MM.1S (cell line): ENCODE results near the gene BRME1.

Source experiments
- EZH2phosphoT487 ChIP-seq: fragments of 300-600 bp; sonication (generic); IDR thresholded peaks from 2 replicates; pipeline ENCODE4 v1.6.1; 2018; ENCODE audit warnings: antibody characterized with exemption, low read length
- TF ChIP-seq, protein P1 (sequence below): fragments of 300-600 bp; sonication (generic); IDR thresholded peaks from 2 replicates; pipeline ENCODE4 v1.5.1; 2016; ENCODE audit warnings: antibody characterized with exemption, low read length, mixed read lengths

DNA sequence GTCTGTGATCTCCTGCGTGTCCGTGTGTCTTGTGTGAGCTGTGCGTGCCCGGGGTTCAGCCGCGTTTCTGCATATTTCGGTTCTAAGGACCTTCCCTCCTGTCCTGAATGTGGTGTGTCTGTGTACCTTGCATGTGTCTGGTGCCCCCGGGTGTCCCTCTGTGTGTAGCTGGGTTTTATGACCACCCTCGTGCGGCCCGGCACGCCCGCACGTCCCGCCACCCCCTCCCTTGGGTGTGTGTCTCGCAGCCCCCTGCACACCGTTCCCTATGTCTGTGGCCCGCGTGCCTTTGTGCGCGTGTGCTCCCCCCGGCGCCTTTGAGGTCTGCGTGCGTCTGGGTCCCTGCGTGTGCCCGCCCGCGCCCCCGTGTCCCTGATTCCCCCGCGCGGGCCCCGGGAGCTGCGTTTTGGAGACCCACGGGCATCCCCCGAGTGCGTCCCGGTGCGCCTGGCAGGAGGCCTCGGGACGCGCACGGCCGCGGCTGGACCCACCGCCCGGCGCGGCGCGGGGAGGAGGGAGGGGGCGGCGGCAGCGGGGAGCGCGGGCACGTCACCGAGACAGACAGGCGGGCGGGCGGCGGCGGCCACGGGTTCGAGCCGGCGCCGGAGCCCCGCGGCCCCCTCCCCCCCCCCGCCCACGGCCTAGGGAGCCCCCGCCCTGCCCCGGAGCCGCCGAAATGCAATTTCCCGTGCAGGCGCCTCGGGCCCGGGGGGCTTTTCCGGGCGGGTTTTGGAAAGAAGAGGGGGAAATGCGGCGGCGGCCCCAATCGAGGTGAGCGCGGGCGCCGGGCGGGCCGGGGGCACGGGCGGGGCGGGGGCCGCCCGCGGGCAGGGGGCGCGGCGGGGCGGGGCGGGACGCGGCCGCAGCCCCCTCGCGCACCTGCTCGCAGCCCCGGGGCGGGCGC is 41.0 kb downstream of the BRME1 start:
- TF ChIP-seq, protein P1, sequence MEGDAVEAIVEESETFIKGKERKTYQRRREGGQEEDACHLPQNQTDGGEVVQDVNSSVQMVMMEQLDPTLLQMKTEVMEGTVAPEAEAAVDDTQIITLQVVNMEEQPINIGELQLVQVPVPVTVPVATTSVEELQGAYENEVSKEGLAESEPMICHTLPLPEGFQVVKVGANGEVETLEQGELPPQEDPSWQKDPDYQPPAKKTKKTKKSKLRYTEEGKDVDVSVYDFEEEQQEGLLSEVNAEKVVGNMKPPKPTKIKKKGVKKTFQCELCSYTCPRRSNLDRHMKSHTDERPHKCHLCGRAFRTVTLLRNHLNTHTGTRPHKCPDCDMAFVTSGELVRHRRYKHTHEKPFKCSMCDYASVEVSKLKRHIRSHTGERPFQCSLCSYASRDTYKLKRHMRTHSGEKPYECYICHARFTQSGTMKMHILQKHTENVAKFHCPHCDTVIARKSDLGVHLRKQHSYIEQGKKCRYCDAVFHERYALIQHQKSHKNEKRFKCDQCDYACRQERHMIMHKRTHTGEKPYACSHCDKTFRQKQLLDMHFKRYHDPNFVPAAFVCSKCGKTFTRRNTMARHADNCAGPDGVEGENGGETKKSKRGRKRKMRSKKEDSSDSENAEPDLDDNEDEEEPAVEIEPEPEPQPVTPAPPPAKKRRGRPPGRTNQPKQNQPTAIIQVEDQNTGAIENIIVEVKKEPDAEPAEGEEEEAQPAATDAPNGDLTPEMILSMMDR: no peak
- no peak for TF ChIP-seq EZH2phosphoT487
